ENCODE data around the gene ICOS. TPM values are rescaled to one million over a fixed set of nuclear protein-coding genes. Genes with fewer than 3 reads are reported as not detected.
"Not testable (repeated sequence)": the region's sequence is repeated elsewhere in the genome, so short reads cannot be mapped to it uniquely, and the experiment has no call there.

ICOS gene
- total and polyA plus RNA-seq, 12 donors: 0.07 to 0.51 (median 0.21) TPM; not detected in 6

DNA sequence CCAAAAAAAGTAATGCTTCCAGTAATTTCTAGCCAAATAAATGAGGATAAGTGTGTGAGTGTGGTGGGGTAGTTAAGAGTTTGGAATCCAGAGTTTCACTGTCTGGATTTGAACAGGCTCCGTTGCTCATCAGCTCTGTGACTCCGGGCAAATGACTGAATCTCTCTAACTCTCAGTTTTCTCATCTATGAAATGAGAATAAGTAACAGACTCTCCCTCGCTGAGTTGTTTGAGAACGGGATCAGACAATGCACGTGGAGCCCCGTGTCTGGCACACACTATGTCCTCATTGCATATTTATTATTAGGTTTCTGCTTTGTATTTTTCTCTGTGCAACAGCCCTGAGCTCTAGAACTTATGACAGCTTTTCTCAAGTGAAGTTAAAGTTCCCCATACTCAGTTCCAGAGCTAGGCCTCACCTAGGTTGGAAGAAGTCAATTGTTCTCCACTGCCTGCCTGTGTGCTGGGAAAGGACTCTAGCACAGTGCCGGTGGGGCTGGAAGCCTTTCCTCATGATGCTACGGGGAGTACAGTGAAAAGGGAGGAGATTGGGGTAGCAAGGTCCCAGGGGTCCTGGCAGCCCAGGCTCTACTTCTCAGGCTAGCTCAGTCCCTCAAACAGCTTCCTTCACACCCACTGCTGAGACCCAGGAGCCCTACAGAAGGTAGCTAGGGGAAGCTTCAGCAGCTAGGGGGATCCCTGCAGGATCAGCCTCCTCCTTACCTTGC, 1.7 kb upstream of the ICOS start:
- TF ChIP-seq, protein P1, sequence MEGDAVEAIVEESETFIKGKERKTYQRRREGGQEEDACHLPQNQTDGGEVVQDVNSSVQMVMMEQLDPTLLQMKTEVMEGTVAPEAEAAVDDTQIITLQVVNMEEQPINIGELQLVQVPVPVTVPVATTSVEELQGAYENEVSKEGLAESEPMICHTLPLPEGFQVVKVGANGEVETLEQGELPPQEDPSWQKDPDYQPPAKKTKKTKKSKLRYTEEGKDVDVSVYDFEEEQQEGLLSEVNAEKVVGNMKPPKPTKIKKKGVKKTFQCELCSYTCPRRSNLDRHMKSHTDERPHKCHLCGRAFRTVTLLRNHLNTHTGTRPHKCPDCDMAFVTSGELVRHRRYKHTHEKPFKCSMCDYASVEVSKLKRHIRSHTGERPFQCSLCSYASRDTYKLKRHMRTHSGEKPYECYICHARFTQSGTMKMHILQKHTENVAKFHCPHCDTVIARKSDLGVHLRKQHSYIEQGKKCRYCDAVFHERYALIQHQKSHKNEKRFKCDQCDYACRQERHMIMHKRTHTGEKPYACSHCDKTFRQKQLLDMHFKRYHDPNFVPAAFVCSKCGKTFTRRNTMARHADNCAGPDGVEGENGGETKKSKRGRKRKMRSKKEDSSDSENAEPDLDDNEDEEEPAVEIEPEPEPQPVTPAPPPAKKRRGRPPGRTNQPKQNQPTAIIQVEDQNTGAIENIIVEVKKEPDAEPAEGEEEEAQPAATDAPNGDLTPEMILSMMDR (IDR thresholded peaks at IDR 0.05): no peak
- TF ChIP-seq POLR2A (IDR thresholded peaks at IDR 0.05): no peak
- no peaks in the 10 kb centered on the region for H3K9me3 ChIP-seq (replicated peaks in 1 of 3)
- intact Hi-C loops (cut with DNase I): no loop called here
- no peaks in the 10 kb centered on the region for H3K36me3 ChIP-seq (replicated peaks in 1 of 2)
- H3K27me3 ChIP-seq: no peaks in the 10 kb centered on the region
- DNase-seq: no peak
- no peaks in the 10 kb centered on the region for H3K4me1 ChIP-seq (replicated peaks in 1 of 2)
- H3K4me3 ChIP-seq: no peak overlapping the region
- no peak overlapping the region for H3K27ac ChIP-seq
- WGBS, 4 donors: 78 to 91% (median 82%) methylated on average over 8 of the region's 8 CpGs

DNA sequence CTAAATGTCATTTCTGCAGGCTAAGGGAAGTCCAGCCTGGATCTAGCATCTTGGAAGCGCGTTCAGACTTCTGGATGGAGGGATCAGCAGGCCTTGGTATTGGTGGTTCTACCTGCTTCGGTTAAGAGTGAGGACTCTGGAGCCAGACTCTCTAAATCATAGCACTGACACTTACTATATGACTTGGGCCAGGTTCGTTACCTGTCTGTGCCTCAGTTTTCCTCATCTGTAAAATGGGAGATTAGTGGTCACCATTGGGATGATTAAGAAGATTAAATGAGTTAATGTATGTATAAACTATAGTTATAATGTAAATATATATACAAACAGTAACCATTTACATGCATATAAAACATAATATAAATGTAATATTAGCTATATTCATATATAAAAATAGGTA, 995 bp upstream of the ICOS start:
- no peak for DNase-seq
- Histone ChIP-seq H3K4me1 (replicated peaks in 1 of 2) (no peaks in the 10 kb centered on the region), H3K36me3 (replicated peaks in 1 of 2) (no peaks in the 10 kb centered on the region), H3K4me3 (no peak overlapping the region), H3K9me3 (replicated peaks in 1 of 3) (no peaks in the 10 kb centered on the region), H3K27me3 (no peaks in the 10 kb centered on the region), H3K27ac (no peak overlapping the region)
- intact Hi-C loops (cut with DNase I): no loop called here
- 89 to 99% (median 96%) methylated on average over 4 of the region's 4 CpGs for WGBS, 4 donors
- no peak for TF ChIP-seq POLR2A (IDR thresholded peaks at IDR 0.05)
- TF ChIP-seq, protein P1 (IDR thresholded peaks at IDR 0.05): no peak

DNA sequence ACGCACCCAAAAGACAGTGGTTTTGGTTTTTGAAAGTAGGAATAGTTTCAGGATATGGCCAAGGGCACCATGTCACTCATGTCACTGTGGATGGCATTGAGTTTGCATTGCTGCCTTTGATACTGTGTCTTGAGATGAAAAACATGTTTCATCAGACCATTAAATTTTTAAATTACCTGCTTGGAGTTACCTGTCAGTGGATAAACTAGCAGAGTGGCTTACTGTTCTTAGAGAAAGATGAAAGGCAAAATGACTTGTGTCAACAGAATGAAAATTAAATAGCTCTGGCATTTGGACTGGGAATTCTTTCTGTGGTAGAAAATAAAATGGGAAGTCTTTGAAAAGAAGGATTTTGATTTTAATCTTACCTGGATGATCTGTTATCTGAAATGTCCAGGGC, 386 bp downstream of the ICOS start:
- DNase-seq: no peak
- Histone ChIP-seq H3K4me1 (replicated peaks in 1 of 2) (no peaks in the 10 kb centered on the region), H3K27me3 (no peaks in the 10 kb centered on the region), H3K27ac (no peak overlapping the region), H3K4me3 (no peak overlapping the region), H3K36me3 (replicated peaks in 1 of 2) (no peaks in the 10 kb centered on the region), H3K9me3 (replicated peaks in 1 of 3) (no peaks in the 10 kb centered on the region)
- intact Hi-C loops (cut with DNase I): no loop called here
- 82 to 92% (median 90%) methylated on average over 1 of the region's 1 CpG for WGBS, 4 donors
- TF ChIP-seq, protein P1 (IDR thresholded peaks at IDR 0.05): no peak
- no peak for TF ChIP-seq POLR2A (IDR thresholded peaks at IDR 0.05)

GRCh38 chr2:203937788-203938187, 1.2 kb downstream of the ICOS start:
- TF ChIP-seq POLR2A (IDR thresholded peaks at IDR 0.05): no peak

DNA sequence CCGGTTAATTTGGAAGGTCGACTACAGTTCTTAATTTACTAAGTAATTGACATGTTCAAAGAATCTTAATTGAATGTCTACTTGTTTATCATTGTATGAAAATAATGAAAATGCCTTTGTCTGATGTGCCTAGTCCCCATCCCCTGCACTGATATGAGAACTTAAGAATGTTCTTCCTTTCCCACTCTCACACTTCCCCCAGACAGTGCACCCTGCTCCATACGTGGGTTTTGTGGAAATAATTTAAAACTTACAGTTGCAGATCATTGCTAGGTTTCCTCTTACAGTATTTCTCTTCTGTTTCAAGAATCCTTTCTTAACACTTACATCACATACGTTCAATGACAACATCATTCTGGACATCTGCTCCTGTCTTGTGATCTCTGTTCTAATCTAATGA, 3.5 kb downstream of the ICOS start:
- intact Hi-C loops (cut with DNase I): no loop called here
- Histone ChIP-seq H3K4me3 (no peak overlapping the region), H3K27ac (no peak overlapping the region), H3K36me3 (replicated peaks in 1 of 2) (no peaks in the 10 kb centered on the region), H3K4me1 (replicated peaks in 1 of 2) (no peaks in the 10 kb centered on the region), H3K9me3 (replicated peaks in 1 of 3) (no peaks in the 10 kb centered on the region), H3K27me3 (no peaks in the 10 kb centered on the region)
- no peak for DNase-seq
- TF ChIP-seq, protein P1 (IDR thresholded peaks at IDR 0.05): no peak
- no peak for TF ChIP-seq POLR2A (IDR thresholded peaks at IDR 0.05)
- WGBS, 4 donors: 65 to 75% (median 70%) methylated on average over 4 of the region's 4 CpGs

More at GRCh38 chr2:203937788-203938187, 1.2 kb downstream of the ICOS start:
- Histone ChIP-seq H3K9me3 (replicated peaks in 1 of 3) (no peaks in the 10 kb centered on the region), H3K4me1 (replicated peaks in 1 of 2) (no peaks in the 10 kb centered on the region), H3K27ac (no peak overlapping the region), H3K4me3 (no peak overlapping the region), H3K27me3 (no peaks in the 10 kb centered on the region), H3K36me3 (replicated peaks in 1 of 2) (no peaks in the 10 kb centered on the region)
- no peak for DNase-seq
- intact Hi-C loops (cut with DNase I): no loop called here
- 88 to 100% (median 93%) methylated on average over 1 of the region's 1 CpG for WGBS, 4 donors

- DNase-seq; H3K36me3 ChIP-seq (replicated peaks in 1 of 2); H3K9me3 ChIP-seq (replicated peaks in 1 of 3); H3K27me3 ChIP-seq; intact Hi-C loops (cut with DNase I); H3K4me1 ChIP-seq (replicated peaks in 1 of 2); H3K4me3 ChIP-seq; H3K27ac ChIP-seq: not testable (repeated sequence)
- 88 to 92% (median 90%) methylated on average over 7 of the region's 7 CpGs for WGBS, 4 donors
Measured at GRCh38 chr2:203943493-203944382, 7.2 kb downstream of the ICOS start.
